CD1c-positive myeloid dendritic cell (primary cell): ENCODE data around the gene MICU2.

Source experiments
- DNase-seq: peaks from one replicate; pipeline ENCODE4 v3.0.0-alpha.2; 2016; ENCODE audit errors: extremely low spot score

MICU2 gene, protein sequence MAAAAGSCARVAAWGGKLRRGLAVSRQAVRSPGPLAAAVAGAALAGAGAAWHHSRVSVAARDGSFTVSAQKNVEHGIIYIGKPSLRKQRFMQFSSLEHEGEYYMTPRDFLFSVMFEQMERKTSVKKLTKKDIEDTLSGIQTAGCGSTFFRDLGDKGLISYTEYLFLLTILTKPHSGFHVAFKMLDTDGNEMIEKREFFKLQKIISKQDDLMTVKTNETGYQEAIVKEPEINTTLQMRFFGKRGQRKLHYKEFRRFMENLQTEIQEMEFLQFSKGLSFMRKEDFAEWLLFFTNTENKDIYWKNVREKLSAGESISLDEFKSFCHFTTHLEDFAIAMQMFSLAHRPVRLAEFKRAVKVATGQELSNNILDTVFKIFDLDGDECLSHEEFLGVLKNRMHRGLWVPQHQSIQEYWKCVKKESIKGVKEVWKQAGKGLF

DNA sequence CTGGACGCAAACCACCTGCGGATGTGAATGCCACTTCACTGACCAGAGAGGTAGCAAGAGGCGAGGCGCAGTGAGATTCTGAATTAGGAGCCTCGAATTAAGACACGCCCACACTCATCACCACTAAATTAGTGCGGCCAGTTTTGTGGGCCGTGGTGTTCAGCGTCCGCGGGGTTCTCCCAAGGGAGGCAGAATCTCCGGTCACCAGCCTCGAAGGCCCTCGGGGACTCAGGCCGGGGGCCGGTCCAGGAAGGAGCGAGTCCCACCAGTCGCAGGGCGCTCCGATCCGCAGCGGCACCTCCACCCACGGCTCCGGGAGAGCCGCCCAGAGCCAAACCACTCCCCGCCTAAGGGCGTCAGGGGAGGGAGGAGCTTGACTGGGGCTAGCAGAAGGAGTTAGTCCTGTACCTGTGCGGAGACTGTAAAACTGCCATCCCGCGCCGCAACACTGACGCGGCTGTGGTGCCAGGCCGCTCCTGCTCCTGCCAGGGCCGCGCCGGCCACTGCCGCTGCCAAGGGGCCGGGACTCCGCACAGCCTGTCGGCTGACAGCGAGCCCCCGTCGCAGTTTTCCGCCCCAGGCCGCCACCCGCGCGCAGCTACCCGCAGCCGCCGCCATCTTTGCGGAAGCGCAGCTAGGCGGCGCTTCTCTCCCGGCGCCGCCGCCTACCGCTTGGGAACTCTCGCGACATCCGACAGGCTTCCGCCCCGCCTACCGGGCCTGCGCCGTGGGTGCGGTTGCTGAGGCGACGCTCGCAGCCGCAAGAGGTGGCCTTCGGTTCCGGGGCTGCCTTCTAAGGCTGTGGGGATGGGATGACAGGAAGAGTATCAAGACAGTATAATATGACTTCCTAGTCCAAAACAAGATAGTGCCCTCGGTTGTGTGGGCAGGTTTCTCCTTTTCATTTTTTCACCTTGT, at the start of gene MICU2:
Gene MICU2 (minus strand): TSS at position 640 of the 918 bp plus-strand sequence. CDS start 22 bp downstream, at position 618.
- peak; percentile 98 for DNase-seq

DNA sequence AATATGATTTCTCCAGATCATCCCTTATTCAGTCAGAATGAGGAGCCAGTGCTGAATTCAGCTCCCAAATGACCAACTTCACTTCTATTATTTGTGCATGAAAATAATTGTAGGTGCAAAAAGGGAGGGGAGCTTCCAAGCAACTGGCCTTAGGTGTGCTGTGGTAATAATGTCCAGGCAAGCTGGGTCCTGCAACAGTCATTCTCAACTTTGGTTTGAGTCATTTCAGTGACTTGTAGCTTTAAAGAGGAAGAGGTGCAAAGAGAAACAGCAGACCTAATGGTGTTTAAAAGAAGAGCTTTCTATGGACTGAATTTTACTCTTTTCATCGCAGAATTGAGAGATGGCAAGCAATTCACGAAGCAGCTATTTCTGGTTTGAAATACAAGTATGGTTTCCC, 37.7 kb upstream of the MICU2 start:
- DNase-seq = no peak

DNA sequence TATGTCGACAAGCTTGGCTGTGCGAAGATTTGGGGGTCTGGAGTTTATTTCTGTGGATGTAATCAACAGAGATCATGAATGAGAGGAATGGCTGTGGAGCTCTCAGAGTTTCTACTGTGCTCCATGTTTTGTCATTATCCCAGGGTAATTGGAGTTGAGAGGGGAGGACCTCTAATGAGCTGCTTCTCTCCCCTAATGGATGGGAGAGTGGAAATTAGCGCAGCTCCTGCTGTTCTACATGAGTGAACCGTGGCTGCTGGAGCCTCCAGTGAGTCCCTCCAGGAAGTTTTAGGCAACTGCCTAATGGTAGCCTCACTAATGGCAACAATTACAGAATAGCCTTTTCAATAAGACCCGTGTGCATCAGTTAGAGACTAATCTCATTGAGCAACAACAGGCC, 35.6 kb upstream of the MICU2 start:
- DNase-seq = no peak

DNA sequence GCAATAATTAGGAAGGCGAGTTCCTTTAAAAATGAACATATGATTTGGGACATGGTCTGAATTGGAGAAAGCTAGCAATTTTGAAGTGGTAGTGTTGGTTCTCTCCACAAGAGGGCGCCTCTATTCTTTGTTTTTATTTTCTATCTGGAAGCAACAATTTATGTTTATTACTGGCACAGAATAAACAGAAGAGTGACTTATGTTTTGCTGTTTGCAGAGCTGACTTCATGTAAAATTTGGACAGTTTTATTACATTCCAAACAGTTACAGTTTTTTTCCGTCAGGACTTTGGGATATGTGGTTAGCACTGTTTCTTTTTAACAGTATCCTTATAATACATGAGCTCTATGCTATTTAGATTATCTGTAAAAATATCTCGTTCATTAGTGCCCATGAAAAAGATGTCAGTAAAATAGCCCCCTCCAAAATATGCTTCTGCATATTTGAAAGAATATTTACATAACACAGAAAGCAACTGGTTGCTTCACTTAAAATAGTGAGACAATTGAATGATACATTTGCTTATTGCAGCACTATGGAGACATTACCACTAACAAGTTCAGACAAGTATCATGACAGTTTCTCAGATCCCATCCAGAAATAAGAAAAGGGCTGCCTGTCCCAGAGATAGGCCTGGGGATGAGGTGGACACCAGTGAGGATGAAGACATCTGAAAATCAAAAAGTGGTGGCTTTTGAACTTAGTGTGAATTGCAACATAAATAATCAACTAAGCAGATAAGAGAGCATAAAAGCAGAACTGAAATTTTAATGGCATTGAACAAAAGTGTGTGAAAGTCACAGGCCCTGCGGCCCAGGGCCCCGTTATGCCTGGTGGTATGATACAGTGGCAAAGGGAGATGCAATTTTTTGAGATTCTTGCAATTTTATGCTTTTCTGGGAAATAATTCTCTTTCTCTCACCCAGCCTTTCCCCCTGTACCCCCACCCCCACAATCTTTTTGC, 34.6 kb upstream of the MICU2 start:
- peak; percentile 57 for DNase-seq

DNA sequence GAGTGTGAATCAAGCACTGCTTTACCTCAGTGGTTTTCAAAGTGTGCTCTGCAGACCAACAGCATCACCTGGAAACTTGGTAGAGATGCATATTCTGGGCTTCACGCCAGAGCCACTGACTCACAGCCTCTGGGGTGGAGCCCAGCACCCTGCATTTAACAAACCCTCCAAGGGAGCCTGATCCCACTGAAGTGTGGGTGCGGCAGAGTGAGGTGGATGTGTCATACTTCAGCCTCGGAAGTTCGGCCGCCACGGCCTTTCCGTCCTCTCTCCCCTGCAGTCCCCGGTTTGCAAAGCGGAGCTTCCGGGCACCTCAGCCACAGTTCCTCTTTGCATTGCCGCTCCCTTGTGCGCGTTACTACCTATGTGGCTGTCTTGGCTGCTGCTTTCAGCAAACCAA, 33.3 kb upstream of the MICU2 start:
- peak; percentile 6 for DNase-seq

DNA sequence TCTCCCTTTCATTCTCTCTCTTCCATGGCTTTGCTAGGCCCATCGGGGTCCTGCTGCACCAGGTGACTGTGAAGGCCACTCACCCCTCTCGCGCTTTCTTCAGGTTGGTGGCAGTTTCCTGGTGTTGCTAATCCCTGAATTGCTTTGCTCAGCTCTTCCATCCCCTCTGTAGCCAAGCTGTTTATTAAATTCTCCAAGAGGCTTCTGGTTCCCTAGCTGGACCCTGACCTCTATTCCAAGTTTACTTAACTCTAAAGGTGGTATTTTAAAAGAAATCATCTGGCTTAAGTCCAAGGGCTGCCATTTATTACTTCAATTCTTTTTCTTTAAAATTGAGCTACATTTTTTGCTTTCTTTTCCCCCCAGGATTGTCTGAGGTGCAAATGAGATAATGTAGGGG, 32.7 kb upstream of the MICU2 start:
- DNase-seq = no peak

DNA sequence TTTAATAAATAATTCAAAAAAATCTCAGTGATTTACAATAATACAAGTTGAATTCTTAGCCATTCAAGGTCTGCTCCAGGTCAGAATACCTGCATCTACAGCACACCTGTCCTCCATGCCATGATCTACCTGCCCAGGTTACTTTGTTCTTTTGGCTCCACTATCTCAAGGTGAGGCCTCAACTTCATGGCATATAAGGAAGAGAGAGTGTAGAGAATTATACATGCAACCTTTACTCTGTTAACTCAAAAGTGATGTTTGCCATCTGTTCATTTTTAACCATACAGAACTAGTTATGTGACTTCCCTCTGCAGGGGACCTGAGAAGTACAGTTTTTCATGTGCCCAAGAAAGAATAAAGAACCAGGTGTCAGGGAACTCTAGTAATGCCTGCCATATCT, 28.2 kb upstream of the MICU2 start:
- DNase-seq = no peak

DNA sequence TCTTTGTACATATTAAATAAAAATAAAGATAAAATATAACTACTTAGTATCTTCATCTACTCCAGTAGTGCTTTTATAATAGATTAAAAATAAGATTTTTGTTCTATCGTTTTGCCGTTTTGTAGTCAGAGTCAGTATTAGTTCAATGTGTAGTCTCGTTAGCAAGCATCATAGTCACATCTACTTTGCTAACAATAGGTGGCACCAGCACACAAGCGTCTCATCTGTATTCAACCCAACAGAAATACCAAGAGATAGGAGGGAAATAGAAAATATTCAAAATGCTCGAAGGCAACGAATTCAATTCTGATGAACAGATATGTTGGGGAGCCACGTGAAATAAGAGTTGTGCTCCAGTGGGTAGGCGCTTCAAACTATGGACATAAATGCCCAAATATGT, 21.4 kb upstream of the MICU2 start:
- no peak for DNase-seq

DNA sequence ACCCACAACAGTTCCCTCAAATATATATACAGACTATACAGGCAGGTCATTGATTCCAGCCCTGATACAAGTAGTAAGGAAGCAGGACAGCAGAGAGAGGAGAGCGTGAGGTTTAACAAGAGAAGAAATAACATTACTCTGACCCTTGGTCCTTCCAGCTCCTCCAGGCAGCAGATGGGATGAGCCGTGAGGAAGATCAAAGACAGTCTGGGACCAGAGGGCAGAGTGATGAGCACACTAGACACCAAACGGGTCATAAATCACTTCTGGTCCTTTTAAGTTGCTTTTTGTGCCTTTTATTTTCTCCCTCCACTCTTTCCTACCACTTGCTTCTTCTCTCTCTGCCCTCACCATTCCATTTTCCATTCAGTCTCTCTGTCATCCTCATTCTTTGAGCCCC, 16.9 kb upstream of the MICU2 start:
- no peak for DNase-seq

DNA sequence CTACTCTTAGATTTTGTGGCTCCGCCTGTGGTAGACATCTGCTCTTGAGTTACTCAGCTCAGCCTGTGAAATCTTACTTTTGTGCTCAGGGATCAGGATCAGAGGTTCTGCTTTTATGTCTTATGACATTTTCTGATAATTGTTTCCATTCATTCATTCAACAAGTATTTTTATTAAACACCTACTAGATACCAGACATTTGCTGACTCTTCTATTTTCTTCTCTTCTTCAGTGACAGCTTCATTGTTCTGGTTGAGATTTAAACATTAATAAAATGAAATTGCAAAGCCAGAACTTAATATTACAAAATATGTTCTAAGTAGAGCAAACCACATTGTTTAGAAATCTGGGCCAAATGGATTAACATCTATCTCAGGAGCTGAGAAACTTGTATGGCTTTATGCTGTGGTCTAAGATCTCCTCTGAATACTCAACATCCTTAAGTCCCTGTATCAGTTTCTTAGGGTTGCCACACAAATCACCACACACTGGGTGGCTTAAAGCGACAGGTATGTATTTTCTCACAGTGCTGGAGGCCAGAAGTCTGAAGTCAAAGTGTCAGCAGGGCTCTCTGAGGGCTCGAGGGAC, 15.8 kb upstream of the MICU2 start:
- DNase-seq = no peak

DNA sequence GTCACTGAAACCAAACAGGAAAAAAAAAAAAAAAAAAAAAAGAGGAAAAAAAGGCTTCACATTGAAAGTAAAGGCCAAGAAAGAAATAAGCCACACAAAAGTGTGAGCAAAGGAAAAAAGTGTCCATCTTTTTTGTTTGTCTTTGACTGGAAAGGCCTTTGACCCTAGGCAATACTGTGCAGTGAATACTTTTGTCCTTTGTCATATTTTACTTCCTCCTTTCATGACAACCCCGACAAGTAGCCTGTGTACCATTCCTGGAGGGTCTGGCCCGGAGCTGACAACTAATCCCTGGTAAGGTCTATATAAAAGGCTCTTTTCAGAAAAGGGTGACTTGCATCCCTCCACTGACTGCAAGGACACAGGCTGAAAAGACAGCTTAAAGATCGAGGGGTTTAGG, 12.9 kb upstream of the MICU2 start:
- DNase-seq = no peak

DNA sequence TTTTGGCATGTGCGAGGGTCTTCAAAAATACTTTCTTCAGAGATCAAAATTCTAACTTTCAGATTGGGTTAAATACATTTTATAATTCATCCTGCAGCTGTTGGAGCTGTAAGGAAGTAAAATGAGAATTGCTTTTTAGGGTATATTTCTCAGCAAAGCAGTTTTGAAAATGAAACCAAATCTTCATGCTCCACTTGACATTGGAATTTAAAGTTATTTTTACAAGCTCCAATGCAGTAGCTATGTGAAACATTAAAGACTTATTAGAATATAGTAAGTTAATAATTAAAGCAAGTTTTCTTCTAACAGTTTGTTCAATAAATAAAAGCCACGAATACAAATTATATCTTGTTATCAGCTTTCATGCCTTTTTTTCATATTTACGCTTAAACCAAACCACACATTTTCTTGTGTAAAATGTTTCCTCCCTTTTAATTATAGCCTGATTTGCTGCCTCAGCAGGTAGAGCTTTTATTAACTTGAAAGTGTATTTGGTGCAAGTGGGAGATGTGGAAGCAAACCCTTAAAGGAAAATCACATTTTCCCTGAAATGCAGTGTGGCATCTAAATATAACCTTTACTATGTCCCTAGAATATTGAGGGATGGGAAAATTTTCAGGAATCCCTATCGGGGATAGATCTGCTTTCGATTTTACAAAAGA, 12.4 kb upstream of the MICU2 start:
- no peak for DNase-seq

DNA sequence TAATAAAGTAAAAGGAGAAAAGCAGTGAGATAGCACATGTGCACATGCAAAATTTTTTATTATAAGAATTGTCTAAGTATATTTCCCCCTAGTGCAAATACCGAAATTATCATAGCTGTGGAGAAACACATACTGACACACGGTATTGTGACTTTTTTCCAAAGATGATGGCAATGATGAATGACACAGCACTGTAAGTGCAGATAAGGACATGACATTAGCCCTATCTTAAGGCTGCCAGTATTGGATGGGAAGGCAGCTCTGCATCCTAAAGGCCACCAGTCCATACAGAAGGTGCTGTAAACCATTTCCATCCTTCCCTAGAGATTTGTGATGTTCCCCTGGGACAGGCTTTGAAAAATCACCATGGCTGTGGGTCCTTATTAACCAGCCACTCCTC, 11.5 kb upstream of the MICU2 start:
- DNase-seq = no peak

DNA sequence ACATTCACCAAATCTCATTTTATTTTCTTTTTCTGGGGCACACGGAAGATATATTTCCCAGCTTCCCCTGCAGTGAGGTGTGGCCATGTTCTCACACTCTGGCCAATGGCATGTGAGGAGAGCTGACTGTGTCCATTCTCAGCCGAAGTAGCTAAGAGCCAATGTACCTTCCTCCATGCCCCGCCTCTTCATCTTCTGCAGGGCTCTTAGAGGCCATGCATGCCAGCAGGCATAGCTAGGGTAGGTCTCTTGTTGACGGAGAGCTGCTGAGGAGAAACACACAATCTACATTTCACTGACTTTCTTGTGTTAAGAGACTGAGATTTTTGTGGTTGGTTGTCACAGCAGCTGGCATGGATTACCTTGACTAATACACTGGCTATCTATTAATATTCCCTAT, 9.8 kb upstream of the MICU2 start:
- DNase-seq = no peak

DNA sequence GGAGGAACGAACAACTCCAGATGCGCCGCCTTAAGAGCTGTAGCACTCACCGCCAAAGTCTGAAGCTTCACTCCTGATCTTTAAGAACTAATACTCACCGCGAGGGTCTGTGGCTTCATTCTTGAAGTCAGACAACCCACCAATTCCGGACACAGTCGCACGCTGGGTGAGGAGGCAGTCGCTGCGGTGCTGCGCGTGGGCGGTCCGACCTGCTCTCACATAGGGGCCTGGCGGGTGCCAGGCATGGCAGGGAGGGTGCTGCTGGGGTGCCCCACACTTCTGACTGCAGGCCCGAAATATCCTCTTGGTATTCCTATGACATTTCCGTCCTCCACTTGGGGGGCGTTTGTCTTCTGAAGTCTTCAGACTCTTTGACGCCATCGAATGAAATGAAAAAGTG, 7.4 kb upstream of the MICU2 start:
- DNase-seq = no peak

DNA sequence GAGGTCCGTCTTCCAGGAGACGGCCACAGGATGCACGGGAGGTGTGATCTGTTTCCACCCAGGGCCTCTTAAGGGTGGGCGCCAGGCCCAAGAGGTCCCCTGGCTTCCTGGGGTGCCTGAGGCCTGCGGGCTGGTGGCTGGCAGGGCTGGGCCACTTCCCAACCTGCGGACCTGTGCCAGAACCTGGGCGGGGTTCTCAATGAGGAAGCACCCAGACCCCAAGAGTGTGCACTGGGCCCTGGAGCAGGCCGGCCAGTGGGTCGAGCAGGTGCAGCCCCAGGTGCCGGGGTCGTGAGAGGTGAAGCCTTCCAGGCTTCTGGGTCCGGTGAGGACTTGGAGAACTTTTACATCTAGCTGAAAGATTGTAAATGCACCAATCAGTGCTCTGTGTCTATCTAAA, 6.7 kb upstream of the MICU2 start:
- DNase-seq = no peak

DNA sequence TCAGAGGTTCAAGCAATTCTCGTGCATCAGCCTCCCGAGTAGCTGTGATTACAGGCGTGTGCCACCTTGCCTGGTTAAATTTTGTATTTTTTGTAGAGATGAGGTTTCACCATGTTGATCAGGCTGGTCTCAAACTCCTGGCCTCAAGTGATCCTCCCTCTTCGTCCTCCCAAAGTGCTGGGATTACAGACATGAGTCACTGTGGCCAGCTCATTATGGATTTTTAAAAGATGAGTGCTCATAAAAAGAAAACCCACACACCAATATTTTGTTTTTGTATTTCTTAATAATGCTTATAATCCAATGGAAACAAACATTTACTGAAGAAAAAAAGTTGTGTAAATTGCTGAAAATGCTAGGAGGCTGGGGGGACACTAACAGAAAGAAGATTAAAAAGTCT, 5.0 kb upstream of the MICU2 start:
- DNase-seq = no peak

DNA sequence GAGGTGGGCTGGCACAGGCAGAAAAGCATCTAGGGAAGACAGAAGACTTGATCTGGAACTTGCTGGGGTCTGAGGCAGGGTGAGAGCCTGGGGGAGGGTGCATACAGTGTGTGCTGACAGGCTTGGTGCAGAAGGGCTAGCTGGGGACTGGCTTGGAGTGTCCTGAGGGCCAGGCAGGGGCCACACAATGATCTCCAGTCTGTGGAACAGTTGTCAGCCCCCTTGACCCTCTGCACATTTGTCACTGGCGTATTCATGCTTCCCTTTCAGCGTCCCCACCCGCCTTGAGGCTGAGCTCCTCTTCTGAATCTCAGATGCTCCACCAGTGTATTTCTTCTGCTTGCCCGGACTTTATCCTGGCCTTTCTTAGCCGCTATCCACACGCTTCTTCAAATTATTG, 2.8 kb upstream of the MICU2 start:
- DNase-seq = no peak

DNA sequence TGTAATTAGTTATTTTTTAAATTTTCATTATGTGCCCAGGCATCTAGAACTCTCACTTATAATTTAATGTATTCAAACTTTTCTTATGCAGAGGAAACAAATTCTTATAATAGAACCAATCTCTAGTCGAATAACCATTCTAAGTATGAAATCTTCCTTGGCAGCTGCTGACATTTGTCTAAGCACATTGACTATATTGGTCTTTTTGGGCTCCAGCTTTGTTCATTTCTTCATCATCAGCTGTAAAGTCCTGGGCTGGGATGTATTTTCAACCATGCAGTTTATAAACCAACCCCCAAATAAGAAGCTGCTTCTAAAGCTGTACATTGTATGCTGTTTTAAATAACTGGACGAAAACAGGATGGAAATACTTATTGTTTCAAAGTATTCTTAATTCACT, 2.3 kb upstream of the MICU2 start:
- DNase-seq = no peak

DNA sequence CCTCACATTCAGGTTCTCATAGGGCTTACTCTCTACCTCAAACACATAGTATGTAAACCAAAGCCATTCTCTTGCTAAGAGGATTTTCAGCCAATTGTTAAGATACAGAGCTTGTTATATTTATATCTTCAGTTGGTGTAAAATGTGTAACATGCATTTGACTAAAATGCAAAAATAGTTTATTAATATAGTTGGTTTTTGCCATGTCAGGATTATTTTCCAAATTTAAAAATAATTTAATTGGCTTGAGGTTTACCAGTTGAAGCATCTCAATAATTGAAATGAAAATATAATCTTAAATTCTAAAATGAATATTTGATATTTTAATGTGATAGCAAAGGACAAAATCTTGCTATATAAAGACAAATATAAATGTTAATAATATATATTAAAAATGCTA, 7.2 kb downstream of the MICU2 start:
- DNase-seq = no peak

DNA sequence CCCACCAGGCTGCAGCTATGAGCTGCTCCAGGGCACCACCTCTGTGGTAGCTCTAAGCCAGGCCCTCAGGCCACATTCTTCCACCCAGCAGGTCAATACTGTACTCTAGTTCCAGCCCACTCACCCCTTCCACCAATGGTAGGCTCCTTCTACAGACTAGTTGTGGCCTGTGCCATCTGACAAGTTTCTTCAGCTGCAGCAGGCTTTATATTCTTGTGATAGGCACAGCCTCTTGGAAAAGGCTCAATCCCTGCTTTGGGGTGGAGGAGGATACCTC, 8.5 kb downstream of the MICU2 start:
- DNase-seq = no peak
